PC-9 (cell line): ENCODE results near the gene SUPV3L1.

Experiments used
- EZH2 ChIP-seq: fragments of 200-600 bp; sonication (generic); IDR thresholded peaks from 2 replicates; pipeline ENCODE4 v1.8.0; 2017; ENCODE audit warnings: antibody characterized with exemption, low read depth
- TF ChIP-seq, protein P1 (sequence below): fragments of 200-600 bp; sonication (generic); conservative IDR thresholded peaks from 2 replicates; pipeline ENCODE4 v1.6.1; 2017; ENCODE audit warnings: mixed run types, antibody characterized with exemption, mild to moderate bottlenecking, moderate library complexity

GRCh38 chr10:69241575-69241974 lies 61.5 kb downstream of the SUPV3L1 start:
- TF ChIP-seq, protein P1, sequence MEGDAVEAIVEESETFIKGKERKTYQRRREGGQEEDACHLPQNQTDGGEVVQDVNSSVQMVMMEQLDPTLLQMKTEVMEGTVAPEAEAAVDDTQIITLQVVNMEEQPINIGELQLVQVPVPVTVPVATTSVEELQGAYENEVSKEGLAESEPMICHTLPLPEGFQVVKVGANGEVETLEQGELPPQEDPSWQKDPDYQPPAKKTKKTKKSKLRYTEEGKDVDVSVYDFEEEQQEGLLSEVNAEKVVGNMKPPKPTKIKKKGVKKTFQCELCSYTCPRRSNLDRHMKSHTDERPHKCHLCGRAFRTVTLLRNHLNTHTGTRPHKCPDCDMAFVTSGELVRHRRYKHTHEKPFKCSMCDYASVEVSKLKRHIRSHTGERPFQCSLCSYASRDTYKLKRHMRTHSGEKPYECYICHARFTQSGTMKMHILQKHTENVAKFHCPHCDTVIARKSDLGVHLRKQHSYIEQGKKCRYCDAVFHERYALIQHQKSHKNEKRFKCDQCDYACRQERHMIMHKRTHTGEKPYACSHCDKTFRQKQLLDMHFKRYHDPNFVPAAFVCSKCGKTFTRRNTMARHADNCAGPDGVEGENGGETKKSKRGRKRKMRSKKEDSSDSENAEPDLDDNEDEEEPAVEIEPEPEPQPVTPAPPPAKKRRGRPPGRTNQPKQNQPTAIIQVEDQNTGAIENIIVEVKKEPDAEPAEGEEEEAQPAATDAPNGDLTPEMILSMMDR: no peak
- no peak for TF ChIP-seq EZH2
